Colonic mucosa (tissue), 4 donors: ENCODE results near the gene NVL. TPM values are rescaled to one million over a fixed set of nuclear protein-coding genes. Genes with fewer than 3 reads are reported as not detected.
"Not testable (repeated sequence)": the region's sequence is repeated elsewhere in the genome, so short reads cannot be mapped to it uniquely, and the experiment has no call there.

ENCODE experiments used
- DNase-seq: peaks from one replicate; pipeline ENCODE4 v3.0.0-alpha.2; 2020
- H3K27ac ChIP-seq: fragments of 200-600 bp; one replicate; pipeline ENCODE4 v1.8.0; 2021
- H3K27me3 ChIP-seq: fragments of 200-600 bp; one replicate; pipeline ENCODE4 v1.8.0; 2021
- H3K36me3 ChIP-seq: fragments of 200-600 bp; one replicate; pipeline ENCODE4 v1.8.0; 2021
- H3K4me1 ChIP-seq: fragments of 200-600 bp; one replicate; pipeline ENCODE4 v1.8.0; 2021; ENCODE audit warnings: mild to moderate bottlenecking
- H3K4me3 ChIP-seq: fragments of 200-600 bp; one replicate; pipeline ENCODE4 v1.8.0; 2021
- H3K9ac ChIP-seq, 2 donors: one replicate each; pipeline ENCODE4 v1.7.0; 2013; ENCODE audit warnings: control low read depth in 2 of 2, low read depth in 2 of 2, low read length in 2 of 2
- H3K9me3 ChIP-seq: fragments of 200-600 bp; one replicate; pipeline ENCODE4 v1.8.0; 2021
- intact Hi-C: fragments of 100-400 bp; cut with DNase I; formaldehyde crosslinking; loops from one replicate; pipeline ENCODE4 v1.14.1; 2022
- total RNA-seq, 2 donors: library from RNA; stranded (reverse); fragmentation: NEBNext Ultra II Directional in 1 of 2; extraction: Animal tissue kit (Norgen Biotek cat#: 25700) in 1 of 2; gene quantifications; one replicate each; pipeline ENCODE4 v1.2.1, GENCODE V29; 2021
- TF ChIP-seq, protein P1 (sequence below): fragments of 200-600 bp; IDR thresholded peaks from one replicate; pipeline ENCODE4 v1.8.0; 2022; ENCODE audit warnings: antibody characterized with exemption, mild to moderate bottlenecking
- donor health status: healthy.
- donor health status: DM: no; HTN: no; CAD: no.
- donor health status: DM: no; HTN: no; CAD: no.

The NVL gene
- total RNA-seq, 2 donors from 2014 or later, result 39.4 to 51.5 TPM

DNA sequence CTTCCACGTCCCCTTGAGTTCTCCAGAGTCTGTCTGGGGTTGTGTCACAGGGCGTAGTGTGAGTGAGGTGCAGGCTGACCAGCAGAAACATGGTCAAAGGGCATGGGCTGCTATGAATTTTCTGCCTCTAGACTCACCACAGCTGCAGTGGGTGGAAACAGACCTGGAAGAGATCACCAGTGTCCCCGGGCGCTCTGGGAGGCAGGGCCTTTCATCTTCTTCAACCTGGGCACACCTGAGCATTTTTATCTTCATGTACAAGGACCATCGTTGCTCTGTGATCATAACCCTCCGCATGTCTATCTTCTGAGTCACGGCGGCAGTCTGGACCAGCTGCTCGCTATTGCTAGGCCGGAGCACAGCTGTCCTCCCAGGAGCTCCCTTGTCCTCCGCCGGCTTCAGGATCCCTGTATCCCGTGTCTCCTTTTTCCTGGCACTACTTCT, 117.3 kb downstream of the NVL start:
- Histone ChIP-seq H3K27ac (no peak overlapping the region), H3K9me3 (no peaks in the 10 kb centered on the region), H3K9ac (no peak overlapping the region), H3K4me3 (no peak overlapping the region), H3K27me3 (no peaks in the 10 kb centered on the region), H3K36me3 (no peaks in the 10 kb centered on the region), H3K4me1 (peaks cover 7% of the 10 kb centered on the region)
- TF ChIP-seq, protein P1, sequence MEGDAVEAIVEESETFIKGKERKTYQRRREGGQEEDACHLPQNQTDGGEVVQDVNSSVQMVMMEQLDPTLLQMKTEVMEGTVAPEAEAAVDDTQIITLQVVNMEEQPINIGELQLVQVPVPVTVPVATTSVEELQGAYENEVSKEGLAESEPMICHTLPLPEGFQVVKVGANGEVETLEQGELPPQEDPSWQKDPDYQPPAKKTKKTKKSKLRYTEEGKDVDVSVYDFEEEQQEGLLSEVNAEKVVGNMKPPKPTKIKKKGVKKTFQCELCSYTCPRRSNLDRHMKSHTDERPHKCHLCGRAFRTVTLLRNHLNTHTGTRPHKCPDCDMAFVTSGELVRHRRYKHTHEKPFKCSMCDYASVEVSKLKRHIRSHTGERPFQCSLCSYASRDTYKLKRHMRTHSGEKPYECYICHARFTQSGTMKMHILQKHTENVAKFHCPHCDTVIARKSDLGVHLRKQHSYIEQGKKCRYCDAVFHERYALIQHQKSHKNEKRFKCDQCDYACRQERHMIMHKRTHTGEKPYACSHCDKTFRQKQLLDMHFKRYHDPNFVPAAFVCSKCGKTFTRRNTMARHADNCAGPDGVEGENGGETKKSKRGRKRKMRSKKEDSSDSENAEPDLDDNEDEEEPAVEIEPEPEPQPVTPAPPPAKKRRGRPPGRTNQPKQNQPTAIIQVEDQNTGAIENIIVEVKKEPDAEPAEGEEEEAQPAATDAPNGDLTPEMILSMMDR, result no peak
- DNase-seq, result no peak
- intact Hi-C loops, result no loop called here

DNA sequence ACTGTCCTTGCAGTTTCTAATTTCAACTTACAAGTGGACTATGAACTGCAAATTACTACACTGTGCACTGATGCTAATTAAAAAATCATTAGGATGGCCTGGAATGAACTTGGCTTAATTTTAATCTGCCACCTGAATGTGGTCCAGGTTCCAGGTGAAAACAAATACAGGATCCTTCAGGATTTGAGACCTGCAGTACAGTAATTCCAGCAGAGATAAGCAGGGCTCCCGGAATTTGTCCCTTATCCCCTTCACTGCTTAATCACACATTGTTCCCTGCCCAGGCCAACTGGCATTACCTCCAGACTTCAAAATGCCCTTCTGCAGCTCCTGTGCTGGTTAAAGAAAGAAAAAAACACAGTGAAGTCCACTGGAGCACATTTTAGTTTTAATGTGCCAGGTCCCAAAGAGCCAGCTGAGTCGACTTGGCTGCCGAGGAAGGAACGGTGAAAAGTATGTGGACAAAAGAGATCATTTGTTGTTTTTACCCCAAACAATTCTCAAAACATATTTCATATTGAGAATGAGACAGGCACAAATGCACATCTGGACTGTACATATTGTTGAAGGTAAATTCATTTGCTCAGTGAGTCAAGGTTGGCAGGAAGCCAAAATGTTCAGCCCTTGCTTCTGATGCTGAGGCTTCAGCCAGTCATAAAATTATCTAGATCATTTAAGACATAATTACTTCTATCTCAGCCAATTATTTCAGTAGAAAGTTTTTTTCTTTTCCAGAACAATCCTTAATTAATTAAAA, 118.6 kb downstream of the NVL start:
- TF ChIP-seq, protein P1, result no peak
- Histone ChIP-seq H3K36me3 (no peaks in the 10 kb centered on the region), H3K4me3 (no peak overlapping the region), H3K9me3 (no peaks in the 10 kb centered on the region), H3K27ac (no peak overlapping the region), H3K4me1 (peaks cover 7% of the 10 kb centered on the region), H3K9ac (no peak overlapping the region), H3K27me3 (no peaks in the 10 kb centered on the region)
- DNase-seq, result peak; percentile 77
- intact Hi-C loops, result no loop called here

DNA sequence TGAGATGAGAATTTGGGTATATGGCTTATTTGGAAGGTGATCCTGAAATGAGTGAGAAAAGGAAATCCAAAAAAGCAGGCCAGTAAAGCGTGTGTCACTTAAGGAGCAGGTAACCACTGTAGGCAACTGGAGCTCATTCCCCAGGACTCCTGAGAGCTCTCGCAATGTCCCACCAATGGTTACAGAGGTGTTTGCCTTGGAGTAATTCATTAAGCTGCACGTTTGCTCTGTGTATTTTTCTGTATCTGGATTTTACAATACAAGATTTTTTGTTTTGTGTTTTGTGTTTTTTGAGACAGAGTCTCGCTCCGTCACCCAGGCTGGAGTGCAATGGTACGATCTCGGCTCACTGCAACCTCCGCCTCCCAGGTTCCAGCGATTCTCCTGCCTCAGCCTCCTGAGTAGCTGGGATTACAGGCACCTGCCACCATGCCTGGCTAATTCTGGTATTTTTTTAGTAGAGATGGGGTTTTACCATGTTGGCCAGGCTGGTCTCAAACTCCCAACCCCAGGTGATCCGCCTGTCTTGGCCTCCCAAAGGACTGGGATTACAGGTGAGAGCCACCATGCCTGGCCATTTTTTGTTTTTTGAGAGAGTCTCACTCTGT, 123.9 kb downstream of the NVL start:
- H3K9ac ChIP-seq, result peak overlapping the region in 1 of 2 donors; percentile 26
- H3K36me3 ChIP-seq, H3K27me3 ChIP-seq, intact Hi-C loops, H3K9me3 ChIP-seq, DNase-seq, H3K4me3 ChIP-seq, H3K4me1 ChIP-seq: not testable (repeated sequence)
- peak overlapping the region; percentile 17 for H3K27ac ChIP-seq

DNA sequence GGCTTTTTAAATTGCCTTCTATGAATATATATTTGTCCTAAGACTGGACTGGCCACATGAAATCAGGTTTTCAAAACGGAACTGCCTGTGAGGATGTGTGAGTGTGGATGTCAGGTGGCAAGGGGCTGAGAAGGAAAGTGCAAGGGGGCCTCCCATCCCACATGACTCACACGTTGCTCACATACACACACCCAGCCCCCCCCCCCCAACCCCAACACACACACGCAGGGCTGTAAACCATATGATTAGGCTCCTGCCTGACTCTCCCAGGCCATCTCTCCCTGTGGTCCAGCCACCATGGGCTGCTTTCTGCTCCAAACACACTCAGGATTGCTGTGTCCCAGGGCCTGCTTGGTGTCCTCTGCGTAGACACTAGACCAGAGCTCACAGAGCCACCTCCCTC, 124.5 kb downstream of the NVL start:
- peak overlapping the region; percentile 17 for H3K27ac ChIP-seq
- H3K9ac ChIP-seq, result peak overlapping the region in 1 of 2 donors; percentile 26
- intact Hi-C loops, result no loop called here
- TF ChIP-seq, protein P1, result no peak
- DNase-seq, result peak; percentile 23
- no peaks in the 10 kb centered on the region for H3K9me3 ChIP-seq
- H3K4me1 ChIP-seq, result no peaks in the 10 kb centered on the region
- H3K36me3 ChIP-seq, result no peaks in the 10 kb centered on the region
- no peaks in the 10 kb centered on the region for H3K27me3 ChIP-seq
- no peak overlapping the region for H3K4me3 ChIP-seq

DNA sequence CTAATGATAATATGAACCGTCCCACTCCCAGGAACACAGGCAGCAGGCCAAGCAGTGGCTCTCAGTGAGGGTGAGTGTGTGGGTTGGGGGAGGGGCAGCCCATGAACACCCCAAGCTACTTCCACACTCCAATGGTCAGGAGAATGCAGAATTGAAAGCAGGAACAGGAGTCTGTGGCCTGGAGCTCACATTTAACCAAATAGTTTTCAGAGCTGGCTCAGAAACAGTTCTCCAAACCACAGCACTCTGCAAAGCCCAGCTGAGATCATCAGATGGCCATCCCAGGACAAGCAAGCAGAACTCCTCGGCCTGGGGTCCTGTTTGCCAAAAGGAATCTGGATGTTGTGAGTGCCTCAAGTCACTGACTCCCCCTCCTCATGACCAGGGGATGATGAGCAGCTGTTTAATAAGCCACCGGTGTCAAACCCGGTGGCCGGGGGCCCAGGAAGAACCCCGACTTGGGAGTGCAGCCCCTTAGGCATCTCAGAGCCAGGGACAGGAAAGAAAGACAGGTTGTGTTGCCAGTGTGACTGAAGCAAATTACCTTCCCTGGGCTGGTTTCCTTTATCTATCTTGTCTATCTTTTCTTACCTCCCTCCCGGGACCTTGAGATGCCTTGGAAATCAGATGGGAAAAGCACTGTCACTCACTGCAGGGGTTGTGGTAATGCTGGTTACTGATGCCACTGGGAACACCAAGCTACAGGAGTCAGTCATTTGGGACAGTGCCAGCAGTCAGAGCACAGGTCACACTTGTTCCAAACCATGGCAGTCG, 126.5 kb downstream of the NVL start:
- H3K4me1 ChIP-seq, result no peaks in the 10 kb centered on the region
- H3K27me3 ChIP-seq, result no peaks in the 10 kb centered on the region
- TF ChIP-seq, protein P1, result no peak
- H3K36me3 ChIP-seq, result no peaks in the 10 kb centered on the region
- intact Hi-C loops, result no loop called here
- no peak overlapping the region for H3K4me3 ChIP-seq
- no peak overlapping the region for H3K27ac ChIP-seq
- no peaks in the 10 kb centered on the region for H3K9me3 ChIP-seq
- no peak overlapping the region for H3K9ac ChIP-seq
- peak; percentile 26 for DNase-seq
